Neutrophil (primary cell): ENCODE data around the gene CLEC2B.

Source experiments
- H3K27ac ChIP-seq: fragments of 200-600 bp; sonication (generic); 2 replicates; pipeline ENCODE4 v1.5.1; 2016; ENCODE audit warnings: mild to moderate bottlenecking, moderate library complexity
- H3K27me3 ChIP-seq: fragments of 200-600 bp; sonication (generic); 2 replicates; pipeline ENCODE4 v1.6.0; 2016; ENCODE audit warnings: mild to moderate bottlenecking
- H3K36me3 ChIP-seq: fragments of 200-600 bp; sonication (generic); 2 replicates; pipeline ENCODE4 v1.5.1; 2017
- H3K4me1 ChIP-seq, 2 experiments: fragments of 200-600 bp in 1 of 2; sonication (generic) in 1 of 2; 1 replicate in 1 of 2; 2 replicates in 1 of 2; pipeline versions ENCODE4 v1.5.1 to v1.6.1; 2013 to 2016; ENCODE audit warnings: low read depth in 1 of 2, low read length in 1 of 2, mild to moderate bottlenecking in 1 of 2, moderate library complexity in 1 of 2; ENCODE audit not compliant: control insufficient read depth in 1 of 2, insufficient read depth in 1 of 2
- H3K4me3 ChIP-seq, 2 experiments: fragments of 200-600 bp in 1 of 2; sonication (generic) in 1 of 2; 1 replicate in 1 of 2; 2 replicates in 1 of 2; pipeline ENCODE4 v1.5.1; 2013 to 2016; ENCODE audit warnings: low read depth in 1 of 2, low read length in 1 of 2, mild to moderate bottlenecking in 1 of 2, moderate library complexity in 1 of 2
- H3K9me3 ChIP-seq: fragments of 200-600 bp; sonication (generic); 2 replicates; pipeline ENCODE4 v1.5.1; 2016
- CTCF ChIP-seq: fragments of 200-600 bp; sonication (generic); IDR thresholded peaks from 2 replicates; pipeline ENCODE4 v1.5.1; 2016; ENCODE audit warnings: antibody characterized with exemption

Gene CLEC2B

GRCh38 chr12:9843407-9843806 lies 25.7 kb downstream of the CLEC2B start:
- H3K9me3 ChIP-seq: no peaks in the 10 kb centered on the region
- H3K4me1 ChIP-seq: no peaks in the 10 kb centered on the region
- H3K27me3 ChIP-seq: no peaks in the 10 kb centered on the region
- no peaks in the 10 kb centered on the region for H3K36me3 ChIP-seq
- no peak for TF ChIP-seq CTCF
- no peak overlapping the region for H3K27ac ChIP-seq
- H3K4me3 ChIP-seq: no peak overlapping the region

- H3K27me3 ChIP-seq: no peaks in the 10 kb centered on the region
- H3K36me3 ChIP-seq: no peaks in the 10 kb centered on the region
- no peaks in the 10 kb centered on the region for H3K4me1 ChIP-seq
- TF ChIP-seq CTCF: no peak
- H3K4me3 ChIP-seq: no peak overlapping the region
- H3K9me3 ChIP-seq: no peaks in the 10 kb centered on the region
- no peak overlapping the region for H3K27ac ChIP-seq
Measured at GRCh38 chr12:9831720-9832119, 37.4 kb downstream of the CLEC2B start.

GRCh38 chr12:9829982-9830381 lies 39.2 kb downstream of the CLEC2B start:
- Histone ChIP-seq H3K9me3 (no peaks in the 10 kb centered on the region), H3K36me3 (no peaks in the 10 kb centered on the region), H3K27ac (no peak overlapping the region), H3K27me3 (no peaks in the 10 kb centered on the region), H3K4me1 (no peaks in the 10 kb centered on the region), H3K4me3 (no peak overlapping the region)
- no peak for TF ChIP-seq CTCF

- TF ChIP-seq CTCF: no peak
- Histone ChIP-seq H3K4me1 (no peaks in the 10 kb centered on the region), H3K9me3 (no peaks in the 10 kb centered on the region), H3K27me3 (no peaks in the 10 kb centered on the region), H3K4me3 (no peak overlapping the region), H3K27ac (no peak overlapping the region), H3K36me3 (no peaks in the 10 kb centered on the region)
Measured at GRCh38 chr12:9829483-9829882, 39.7 kb downstream of the CLEC2B start.

GRCh38 chr12:9827209-9827888 lies 41.8 kb downstream of the CLEC2B start, which contains the start of gene KLRF1:
Gene KLRF1 (plus strand): TSS chr12:9827481. CDS start chr12:9827545, 64 bp downstream.
- no peak for TF ChIP-seq CTCF
- no peak within 1 kb of the TSS for H3K27ac ChIP-seq
- no peak within 1 kb of the TSS for H3K4me3 ChIP-seq

More at GRCh38 chr12:9827209-9827888, 41.8 kb downstream of the CLEC2B start, which contains the start of gene KLRF1:
- H3K9me3 ChIP-seq: no peaks in the 10 kb centered on the region
- no peaks in the 10 kb centered on the region for H3K4me1 ChIP-seq
- no peaks in the 10 kb centered on the region for H3K36me3 ChIP-seq
- H3K27me3 ChIP-seq: no peaks in the 10 kb centered on the region
